Measurements from ENCODE around the gene UROC1. TPM values are rescaled to one million over a fixed set of nuclear protein-coding genes. Genes with fewer than 3 reads are reported as not detected.

The UROC1 gene
- total and polyA plus RNA-seq, 2 donors from 2014 or later, result not detected

GRCh38 chr3:126557761-126558160, 40.2 kb upstream of the UROC1 start:
- no peaks in the 10 kb centered on the region for H3K27me3 ChIP-seq (ENCODE audit: control insufficient read depth, insufficient read depth, low read length)
- no peak overlapping the region for H3K27ac ChIP-seq (ENCODE audit: low read depth in 2 of 2, low read length in 2 of 2)
- intact Hi-C loops (cut with DNase I), result no loop called here
- no peak for TF ChIP-seq CTCF (IDR thresholded peaks at IDR 0.05; ENCODE audit: borderline replicate concordance, extremely low read depth, insufficient read depth)
- H3K36me3 ChIP-seq (ENCODE audit: control insufficient read depth in 2 of 3, insufficient read depth in 3 of 3, low read length in 3 of 3), result no peaks in the 10 kb centered on the region
- peaks cover 0 to 3% (median 0%) of the 10 kb centered on the region in 3 donors for H3K9me3 ChIP-seq (ENCODE audit: control insufficient read depth in 2 of 3, insufficient read depth in 1 of 3, low read length in 3 of 3)
- H3K9ac ChIP-seq (ENCODE audit: low read length in 3 of 3), result no peak overlapping the region
- FAIRE-seq, result no peak
- H3K4me3 ChIP-seq (ENCODE audit: low read length in 3 of 3), result no peak overlapping the region
- no peaks in the 10 kb centered on the region for H3K4me1 ChIP-seq (ENCODE audit: control insufficient read depth in 2 of 3, insufficient read depth in 2 of 3, low read depth in 1 of 3, low read length in 3 of 3)
- DNase-seq, result peak in 1 of 5 donors; percentile 1

- Histone ChIP-seq H3K27ac (ENCODE audit: low read depth in 2 of 2, low read length in 2 of 2) (no peak overlapping the region), H3K36me3 (ENCODE audit: control insufficient read depth in 2 of 3, insufficient read depth in 3 of 3, low read length in 3 of 3) (no peaks in the 10 kb centered on the region), H3K27me3 (ENCODE audit: control insufficient read depth, insufficient read depth, low read length) (no peaks in the 10 kb centered on the region), H3K9me3 (ENCODE audit: control insufficient read depth in 2 of 3, insufficient read depth in 1 of 3, low read length in 3 of 3) (no peaks in the 10 kb centered on the region), H3K9ac (ENCODE audit: low read length in 3 of 3) (no peak overlapping the region), H3K4me1 (ENCODE audit: control insufficient read depth in 2 of 3, insufficient read depth in 2 of 3, low read depth in 1 of 3, low read length in 3 of 3) (no peaks in the 10 kb centered on the region), H3K4me3 (ENCODE audit: low read length in 3 of 3) (no peak overlapping the region)
- intact Hi-C loops (cut with DNase I), result no loop called here
- FAIRE-seq (no peak), DNase-seq (peak in 3 of 5 donors; percentile 7 to 45 (median 16))
- TF ChIP-seq CTCF (IDR thresholded peaks at IDR 0.05; ENCODE audit: borderline replicate concordance, extremely low read depth, insufficient read depth), result no peak
Measured at GRCh38 chr3:126557415-126557745, 39.8 kb upstream of the UROC1 start.

- Histone ChIP-seq H3K9me3 (ENCODE audit: control insufficient read depth in 2 of 3, insufficient read depth in 1 of 3, low read length in 3 of 3) (no peaks in the 10 kb centered on the region), H3K27ac (ENCODE audit: low read depth in 2 of 2, low read length in 2 of 2) (no peak overlapping the region), H3K9ac (ENCODE audit: low read length in 3 of 3) (no peak overlapping the region), H3K4me1 (ENCODE audit: control insufficient read depth in 2 of 3, insufficient read depth in 2 of 3, low read depth in 1 of 3, low read length in 3 of 3) (no peaks in the 10 kb centered on the region), H3K27me3 (ENCODE audit: control insufficient read depth, insufficient read depth, low read length) (no peaks in the 10 kb centered on the region), H3K4me3 (ENCODE audit: low read length in 3 of 3) (no peak overlapping the region), H3K36me3 (ENCODE audit: control insufficient read depth in 2 of 3, insufficient read depth in 3 of 3, low read length in 3 of 3) (no peaks in the 10 kb centered on the region)
- intact Hi-C loops (cut with DNase I), result no loop called here
- FAIRE-seq (no peak), DNase-seq (peak in 1 of 5 donors; percentile 6)
- TF ChIP-seq CTCF (IDR thresholded peaks at IDR 0.05; ENCODE audit: borderline replicate concordance, extremely low read depth, insufficient read depth), result no peak
Measured at GRCh38 chr3:126556637-126557414, 39.3 kb upstream of the UROC1 start.
